Activated CD4-positive, CD25-positive, alpha-beta regulatory T cell treated with anti-CD3 and anti-CD28 coated beads, Interleukin-2, amount 50 U/mL, for 16 hours (primary cell): Measurements from ENCODE around the gene VEGFA.
A peak's percentile ranks its signal among the peaks of the same experiment; 100 is the strongest.

ENCODE experiments used
- DNase-seq: peaks from one replicate; pipeline ENCODE4 v3.0.0-alpha.2; 2020; ENCODE audit warnings: low read depth, low spot score

Gene VEGFA

DNA sequence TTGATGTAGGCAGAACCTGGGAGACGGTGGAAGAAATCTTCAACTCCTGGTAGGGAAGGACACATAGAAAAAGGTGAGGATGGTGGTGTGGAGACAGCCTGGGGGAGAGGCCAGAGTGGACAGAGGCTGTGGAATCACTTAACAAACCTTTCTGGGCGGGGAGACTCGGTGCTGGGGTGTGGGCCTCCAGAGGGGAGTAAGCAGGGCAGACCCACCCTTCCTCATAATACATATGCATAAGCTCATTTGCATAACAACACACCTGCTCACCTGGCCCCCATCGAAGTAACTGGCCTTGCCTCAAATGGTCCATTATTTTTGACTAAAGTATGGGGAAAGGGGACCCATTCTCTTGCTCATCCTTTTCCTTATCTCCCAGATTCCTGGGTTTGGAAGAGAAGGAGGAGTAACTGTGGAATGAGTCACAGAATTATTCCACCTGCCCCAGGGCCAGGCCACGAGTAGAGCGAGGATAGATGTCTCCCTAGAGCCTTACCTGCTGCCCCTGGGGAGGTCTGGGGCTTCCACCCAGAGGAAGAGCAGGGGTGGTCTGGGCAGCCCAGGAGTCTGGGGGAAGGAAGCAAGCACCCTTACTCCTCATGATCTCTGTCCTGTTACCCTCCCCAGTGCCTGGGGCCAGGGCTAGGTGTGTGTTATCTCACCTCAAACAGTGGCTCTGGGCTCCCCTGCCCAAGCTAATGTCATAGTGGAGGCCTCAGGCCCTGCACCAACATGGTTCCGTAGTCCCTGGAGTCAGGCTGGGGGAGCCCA is 10.7 kb upstream of the VEGFA start:
- DNase-seq, result no peak

- no peak for DNase-seq
Measured at GRCh38 chr6:43759907-43760206, 10.2 kb upstream of the VEGFA start.

- DNase-seq, result no peak
Measured at GRCh38 chr6:43760210-43761168, 9.5 kb upstream of the VEGFA start.

GRCh38 chr6:43761666-43762409 is 8.2 kb upstream of the VEGFA start:
- DNase-seq, result no peak

DNA sequence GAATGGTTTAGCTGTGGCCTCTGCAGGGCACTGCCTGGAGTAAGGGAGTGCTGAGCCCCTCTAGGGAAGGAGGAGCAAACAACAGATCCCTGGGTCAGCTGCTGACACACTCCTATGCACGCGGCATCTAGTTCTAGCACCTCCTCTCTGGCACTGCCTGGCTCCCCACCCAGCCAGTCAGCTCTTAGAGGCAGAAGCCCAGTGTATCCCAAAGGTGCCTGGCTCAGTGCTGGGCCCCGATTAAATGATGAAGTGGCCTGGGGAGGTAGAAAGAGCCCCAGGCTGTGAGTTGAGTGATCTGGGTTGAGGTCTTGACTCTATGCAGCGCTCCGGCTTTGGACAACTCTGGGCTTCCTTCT is 7.6 kb upstream of the VEGFA start:
- no peak for DNase-seq

DNA sequence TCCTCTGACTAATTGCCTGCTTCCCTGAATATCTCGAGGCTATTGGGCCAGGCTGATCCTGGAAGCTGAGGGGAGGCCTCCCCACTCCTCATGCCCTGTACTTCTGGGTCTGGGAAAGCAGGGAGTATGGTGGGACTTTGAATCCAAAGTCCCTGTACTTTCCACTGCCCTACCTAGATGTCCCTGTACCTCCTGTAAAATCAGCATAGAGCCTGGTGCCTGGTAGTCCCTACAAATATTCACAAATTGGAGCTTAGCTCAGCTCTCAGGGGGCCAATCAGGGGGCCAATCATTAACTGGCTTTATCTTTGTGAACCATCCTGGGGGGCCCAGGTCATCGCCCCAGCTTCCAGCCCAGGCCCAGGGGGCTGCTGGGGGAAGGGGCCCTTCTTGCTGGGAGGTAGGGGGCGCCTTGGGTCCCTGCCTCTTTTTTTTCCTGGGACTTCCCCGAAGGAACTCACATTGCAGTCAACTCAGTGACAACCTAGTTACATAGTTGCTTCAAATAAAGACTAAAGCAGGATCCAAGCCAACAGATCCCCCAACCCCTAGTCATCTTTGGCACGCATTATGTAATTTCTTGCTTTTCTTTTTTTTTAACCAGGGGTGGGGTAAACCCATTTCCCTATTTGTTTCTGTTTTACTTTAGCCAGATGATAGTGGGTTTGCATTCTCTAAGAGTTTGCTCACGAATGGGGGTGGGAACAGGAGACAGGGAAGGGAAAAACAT is 6.9 kb upstream of the VEGFA start:
- no peak for DNase-seq

- DNase-seq, result no peak
Measured at GRCh38 chr6:43763812-43764522, 6.0 kb upstream of the VEGFA start.

GRCh38 chr6:43764772-43765171 is 5.2 kb upstream of the VEGFA start:
- no peak for DNase-seq

GRCh38 chr6:43765776-43766499 is 4.1 kb upstream of the VEGFA start:
- DNase-seq, result no peak

DNA sequence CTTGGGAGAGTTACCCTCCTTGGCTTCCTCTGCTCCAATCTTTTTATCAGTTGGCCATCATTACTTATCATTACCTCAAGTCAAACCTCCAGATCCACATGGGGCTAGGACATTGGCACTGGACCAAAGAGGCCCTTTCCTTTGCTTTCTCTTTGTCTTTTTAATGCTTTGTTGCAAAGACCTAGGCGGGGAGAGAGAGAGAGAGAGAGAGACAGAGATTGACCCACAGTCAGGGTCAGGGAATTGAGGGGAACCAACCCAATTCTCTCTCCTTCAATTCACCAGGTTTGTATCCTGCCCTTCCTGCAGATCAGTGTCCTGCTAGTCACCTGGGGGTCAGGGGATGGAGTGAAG is 3.5 kb upstream of the VEGFA start:
- DNase-seq, result no peak

GRCh38 chr6:43766964-43767461 is 3.0 kb upstream of the VEGFA start:
- DNase-seq, result no peak

- no peak for DNase-seq
Measured at GRCh38 chr6:43767553-43768505, 2.2 kb upstream of the VEGFA start.

GRCh38 chr6:43768506-43768860 is 1.5 kb upstream of the VEGFA start:
- DNase-seq, result no peak

DNA sequence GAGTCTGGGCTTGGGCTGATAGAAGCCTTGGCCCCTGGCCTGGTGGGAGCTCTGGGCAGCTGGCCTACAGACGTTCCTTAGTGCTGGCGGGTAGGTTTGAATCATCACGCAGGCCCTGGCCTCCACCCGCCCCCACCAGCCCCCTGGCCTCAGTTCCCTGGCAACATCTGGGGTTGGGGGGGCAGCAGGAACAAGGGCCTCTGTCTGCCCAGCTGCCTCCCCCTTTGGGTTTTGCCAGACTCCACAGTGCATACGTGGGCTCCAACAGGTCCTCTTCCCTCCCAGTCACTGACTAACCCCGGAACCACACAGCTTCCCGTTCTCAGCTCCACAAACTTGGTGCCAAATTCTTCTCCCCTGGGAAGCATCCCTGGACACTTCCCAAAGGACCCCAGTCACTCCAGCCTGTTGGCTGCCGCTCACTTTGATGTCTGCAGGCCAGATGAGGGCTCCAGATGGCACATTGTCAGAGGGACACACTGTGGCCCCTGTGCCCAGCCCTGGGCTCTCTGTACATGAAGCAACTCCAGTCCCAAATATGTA is 957 bp upstream of the VEGFA start:
- DNase-seq, result no peak

GRCh38 chr6:43770372-43771209 is 580 bp downstream of the VEGFA start:
- DNase-seq, result no peak

DNA sequence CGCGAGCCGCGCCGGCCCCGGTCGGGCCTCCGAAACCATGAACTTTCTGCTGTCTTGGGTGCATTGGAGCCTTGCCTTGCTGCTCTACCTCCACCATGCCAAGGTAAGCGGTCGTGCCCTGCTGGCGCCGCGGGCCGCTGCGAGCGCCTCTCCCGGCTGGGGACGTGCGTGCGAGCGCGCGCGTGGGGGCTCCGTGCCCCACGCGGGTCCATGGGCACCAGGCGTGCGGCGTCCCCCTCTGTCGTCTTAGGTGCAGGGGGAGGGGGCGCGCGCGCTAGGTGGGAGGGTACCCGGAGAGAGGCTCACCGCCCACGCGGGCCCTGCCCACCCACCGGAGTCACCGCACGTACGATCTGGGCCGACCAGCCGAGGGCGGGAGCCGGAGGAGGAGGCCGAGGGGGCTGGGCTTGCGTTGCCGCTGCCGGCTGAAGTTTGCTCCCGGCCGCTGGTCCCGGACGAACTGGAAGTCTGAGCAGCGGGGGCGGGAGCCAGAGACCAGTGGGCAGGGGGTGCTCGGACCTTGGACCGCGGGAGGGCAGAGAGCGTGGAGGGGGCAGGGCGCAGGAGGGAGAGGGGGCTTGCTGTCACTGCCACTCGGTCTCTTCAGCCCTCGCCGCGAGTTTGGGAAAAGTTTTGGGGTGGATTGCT is 1.3 kb downstream of the VEGFA start:
- peak; percentile 13 for DNase-seq

GRCh38 chr6:43771858-43772680 is 2.1 kb downstream of the VEGFA start:
- DNase-seq, result peak; percentile 17
